ENCODE data around the gene PLEKHA6.

DNA sequence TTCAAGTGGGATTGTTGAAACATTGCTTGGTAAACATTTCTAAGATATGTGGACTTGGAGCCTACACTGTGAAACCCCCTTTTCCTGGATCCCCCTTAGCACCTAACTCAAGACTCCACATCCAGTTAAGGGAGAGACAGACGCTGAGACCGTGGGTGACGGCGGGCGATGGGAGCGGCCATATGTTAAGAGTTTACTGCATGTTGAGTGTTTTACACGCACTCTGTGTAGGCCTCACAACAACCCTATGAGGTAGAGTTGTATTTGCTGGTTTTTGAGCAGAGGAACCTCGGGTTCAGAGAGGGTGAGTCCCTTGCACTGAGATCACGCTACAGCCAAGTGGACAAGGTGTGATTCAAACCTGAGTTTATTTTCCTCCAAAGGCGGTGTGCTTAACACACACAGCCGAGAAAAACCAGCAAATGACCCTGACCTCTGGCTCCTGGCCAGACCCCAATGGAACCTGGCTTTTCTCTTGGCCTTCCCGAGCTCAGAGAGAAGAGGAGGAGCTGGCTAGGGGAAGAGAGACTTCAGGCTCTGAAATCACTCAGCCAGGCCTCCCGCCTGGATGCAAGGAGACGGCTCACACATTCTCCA, 99.0 kb downstream of the PLEKHA6 start:
- TF ChIP-seq, protein P1, sequence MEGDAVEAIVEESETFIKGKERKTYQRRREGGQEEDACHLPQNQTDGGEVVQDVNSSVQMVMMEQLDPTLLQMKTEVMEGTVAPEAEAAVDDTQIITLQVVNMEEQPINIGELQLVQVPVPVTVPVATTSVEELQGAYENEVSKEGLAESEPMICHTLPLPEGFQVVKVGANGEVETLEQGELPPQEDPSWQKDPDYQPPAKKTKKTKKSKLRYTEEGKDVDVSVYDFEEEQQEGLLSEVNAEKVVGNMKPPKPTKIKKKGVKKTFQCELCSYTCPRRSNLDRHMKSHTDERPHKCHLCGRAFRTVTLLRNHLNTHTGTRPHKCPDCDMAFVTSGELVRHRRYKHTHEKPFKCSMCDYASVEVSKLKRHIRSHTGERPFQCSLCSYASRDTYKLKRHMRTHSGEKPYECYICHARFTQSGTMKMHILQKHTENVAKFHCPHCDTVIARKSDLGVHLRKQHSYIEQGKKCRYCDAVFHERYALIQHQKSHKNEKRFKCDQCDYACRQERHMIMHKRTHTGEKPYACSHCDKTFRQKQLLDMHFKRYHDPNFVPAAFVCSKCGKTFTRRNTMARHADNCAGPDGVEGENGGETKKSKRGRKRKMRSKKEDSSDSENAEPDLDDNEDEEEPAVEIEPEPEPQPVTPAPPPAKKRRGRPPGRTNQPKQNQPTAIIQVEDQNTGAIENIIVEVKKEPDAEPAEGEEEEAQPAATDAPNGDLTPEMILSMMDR (IDR thresholded peaks at IDR 0.05): no peak
- TF ChIP-seq POLR2A (IDR thresholded peaks at IDR 0.05): no peak
